8988T (cell line): ENCODE measurements around the gene ADAMTSL5.

ENCODE experiments used
- DNase-seq: peaks from one replicate; pipeline ENCODE4 v3.0.0; 2011

The ADAMTSL5 gene

GRCh38 chr19:1495051-1495798 is 17.6 kb downstream of the ADAMTSL5 start:
- no peak for DNase-seq

DNA sequence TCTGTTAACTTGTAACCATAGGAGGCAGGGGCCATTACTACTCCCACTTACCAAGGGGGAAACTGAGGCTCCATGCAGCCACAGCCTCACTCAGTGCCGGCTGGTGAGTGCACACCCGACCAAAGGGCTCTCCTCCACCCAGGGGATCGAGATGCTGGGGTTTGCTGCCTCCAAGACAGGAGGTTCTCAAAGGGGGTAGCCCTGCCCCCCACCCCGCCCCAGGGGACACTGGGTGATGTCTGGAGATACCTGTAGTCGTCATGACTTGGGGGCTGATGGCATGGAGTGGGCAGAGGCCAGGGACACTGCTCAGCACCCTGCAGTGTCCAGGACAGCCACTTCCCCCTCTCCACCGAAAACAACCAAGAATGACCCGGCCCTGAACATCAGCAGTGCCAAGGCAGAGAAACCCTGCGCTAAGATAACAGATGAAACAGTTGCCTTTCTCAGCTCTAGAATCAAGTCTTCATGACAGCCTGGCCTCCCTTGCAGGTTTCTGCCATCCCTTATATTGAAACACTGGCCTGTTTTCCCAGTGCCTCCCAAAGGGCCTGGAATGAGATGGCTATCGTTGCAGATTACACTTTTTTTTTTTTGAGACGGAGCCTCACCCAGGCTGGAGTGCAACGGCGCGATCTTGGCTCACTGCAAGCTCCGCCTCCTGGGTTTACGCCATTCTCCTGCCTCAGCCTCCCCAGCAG is 18.6 kb downstream of the ADAMTSL5 start:
- DNase-seq: no peak

- no peak for DNase-seq
Observed at GRCh38 chr19:1492474-1493006, 20.3 kb downstream of the ADAMTSL5 start.

- no peak for DNase-seq
Observed at GRCh38 chr19:1491849-1492170, 21.0 kb downstream of the ADAMTSL5 start.

DNA sequence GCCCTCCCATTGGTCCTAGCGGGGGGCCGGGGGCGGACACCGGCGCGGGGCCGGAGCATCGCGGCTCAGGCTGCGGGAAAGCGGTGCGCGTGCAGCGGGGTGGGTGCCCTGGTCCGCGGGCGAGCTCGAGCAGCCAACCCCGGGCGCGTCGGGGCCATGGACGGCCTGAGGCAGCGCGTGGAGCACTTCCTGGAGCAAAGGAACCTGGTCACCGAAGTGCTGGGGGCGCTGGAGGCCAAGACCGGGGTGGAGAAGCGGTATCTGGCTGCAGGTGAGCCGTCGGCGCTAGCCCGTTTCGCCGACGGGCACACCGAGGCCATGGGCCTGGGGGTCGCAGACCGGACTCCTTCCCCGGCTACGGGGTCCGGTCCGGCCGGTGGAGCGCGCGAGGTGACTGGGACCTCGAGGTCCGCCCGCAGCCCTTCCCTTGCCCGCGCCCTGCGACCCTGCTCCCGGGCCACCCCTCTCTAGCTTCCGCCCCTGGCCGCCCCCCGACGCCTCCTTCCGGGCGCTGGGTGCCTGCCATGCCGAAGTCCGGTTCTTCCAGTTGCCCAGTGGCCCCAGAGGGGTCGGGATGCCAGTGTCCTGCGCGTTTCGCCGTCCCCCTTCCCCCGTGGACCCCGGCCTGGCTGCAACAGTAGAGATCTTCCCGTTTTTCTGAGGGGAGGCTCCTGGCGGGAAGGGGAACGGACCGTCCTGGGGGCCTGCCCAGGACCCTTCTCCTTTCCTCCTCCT is 21.5 kb downstream of the ADAMTSL5 start, which contains the start of gene REEP6:
Gene REEP6, plus strand, starts transcription at position 68 of the 735 bp plus-strand sequence. Its CDS starts 89 bp downstream, at position 157.
- DNase-seq: no peak

- DNase-seq: peak; percentile 96
Observed at GRCh38 chr19:1490311-1491113, 22.3 kb downstream of the ADAMTSL5 start, which contains the start of gene PCSK4. PCSK4 (minus strand) TSS chr19:1490350; CDS start chr19:1490346, 4 bp downstream.

- no peak for DNase-seq
Observed at GRCh38 chr19:1489463-1490310, 23.1 kb downstream of the ADAMTSL5 start.

DNA sequence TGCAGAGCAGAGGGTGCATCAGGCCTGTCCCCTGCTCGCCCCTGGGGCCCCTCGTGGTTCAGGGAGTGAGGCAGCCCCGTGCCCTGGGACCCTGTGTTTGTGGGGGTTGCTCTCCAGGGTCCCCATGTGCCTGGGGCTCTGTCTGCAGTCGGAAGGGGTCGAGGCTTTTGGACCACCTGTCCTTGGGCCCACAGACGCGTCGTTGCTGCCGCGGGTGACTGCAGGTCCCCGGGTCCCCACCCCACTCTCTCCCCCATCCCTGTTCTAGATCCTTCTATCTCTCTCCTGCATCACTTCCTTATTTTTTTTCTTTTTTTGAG is 24.6 kb downstream of the ADAMTSL5 start:
- DNase-seq: no peak

- DNase-seq: no peak
Observed at GRCh38 chr19:1487576-1488281, 25.1 kb downstream of the ADAMTSL5 start.

DNA sequence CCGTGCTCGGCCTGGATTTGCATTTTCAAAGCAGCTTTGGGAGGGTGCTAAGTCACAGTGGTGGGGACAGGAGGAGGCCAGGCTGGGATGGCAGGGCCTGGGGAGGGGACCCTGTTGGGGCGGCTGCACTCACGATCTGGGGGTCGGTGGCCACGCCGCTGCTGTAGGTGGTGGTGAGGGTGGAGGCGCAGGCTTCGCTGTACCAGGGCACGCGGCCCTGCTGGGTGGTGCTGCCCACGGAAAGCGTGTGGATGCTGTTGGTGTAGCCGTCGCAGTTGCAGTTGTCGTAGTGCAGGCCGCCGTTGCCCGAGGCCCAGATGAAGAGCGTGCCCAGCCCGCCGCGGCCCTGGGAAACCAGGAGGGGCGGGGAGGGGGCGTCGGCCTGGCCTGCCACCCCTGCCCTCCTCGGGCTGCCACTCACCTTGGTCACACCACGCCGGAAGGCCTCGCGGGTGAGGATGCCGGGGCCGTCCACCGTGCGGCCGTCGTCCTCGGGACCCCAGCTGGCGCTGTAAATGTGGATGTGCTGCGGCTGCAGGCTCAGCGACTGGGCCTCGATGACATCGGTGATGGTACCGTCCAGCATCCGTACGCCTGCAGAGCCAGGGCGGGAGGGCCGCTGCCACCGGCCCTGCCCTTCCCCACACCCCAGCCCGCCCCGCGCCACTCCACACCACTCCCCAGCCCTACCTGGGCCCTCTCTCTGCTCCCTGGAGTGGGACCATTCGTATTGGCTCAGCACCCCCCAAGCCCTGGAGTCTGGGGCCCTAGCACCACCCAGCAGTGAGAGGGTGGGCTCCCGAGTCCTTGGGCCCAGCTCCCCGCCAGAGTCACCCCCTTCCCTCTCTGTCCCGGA is 25.9 kb downstream of the ADAMTSL5 start:
- DNase-seq: no peak

- no peak for DNase-seq
Observed at GRCh38 chr19:1483979-1484428, 28.8 kb downstream of the ADAMTSL5 start.

DNA sequence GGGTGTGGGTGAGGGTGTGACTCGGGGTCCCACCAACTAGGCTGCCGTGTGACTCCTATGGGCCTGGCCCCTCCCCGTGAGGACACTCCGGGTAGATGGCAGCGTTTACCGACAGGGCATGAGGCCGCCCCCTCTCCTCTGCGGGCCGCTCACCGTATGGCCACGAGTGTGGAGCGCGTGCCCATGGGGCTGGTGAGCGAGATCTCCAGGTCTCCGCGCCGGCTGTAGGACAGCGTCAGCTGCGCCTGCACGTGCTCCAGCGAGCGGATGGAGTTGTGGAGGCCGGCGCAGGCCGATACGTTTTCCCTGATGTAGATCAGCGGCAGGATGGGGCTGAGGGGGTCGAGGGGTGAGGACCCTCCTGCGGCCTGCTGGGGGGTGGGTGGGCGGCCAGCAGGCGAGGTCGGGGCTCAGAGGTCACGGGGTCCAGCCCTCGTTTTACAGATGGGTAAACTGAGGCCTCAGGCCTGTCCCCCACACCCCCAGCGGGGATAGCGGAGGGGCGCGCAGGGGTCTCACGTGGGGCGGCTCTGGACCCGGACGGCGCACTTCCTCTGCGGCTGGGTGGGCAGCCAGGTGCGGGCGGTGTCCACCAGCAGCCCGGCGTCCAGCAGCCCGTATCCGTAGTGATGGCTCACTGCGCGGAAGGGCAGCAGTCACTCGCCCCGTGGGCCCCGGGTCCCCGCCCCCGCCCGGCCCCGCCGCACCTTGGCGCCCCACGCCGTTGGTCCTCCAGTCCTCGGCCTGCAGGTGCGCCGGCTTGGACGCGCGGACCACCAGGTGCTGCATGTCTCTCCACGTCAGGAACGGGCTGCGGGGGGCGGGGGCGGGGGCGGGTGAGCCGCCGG is 29.5 kb downstream of the ADAMTSL5 start:
- no peak for DNase-seq

DNA sequence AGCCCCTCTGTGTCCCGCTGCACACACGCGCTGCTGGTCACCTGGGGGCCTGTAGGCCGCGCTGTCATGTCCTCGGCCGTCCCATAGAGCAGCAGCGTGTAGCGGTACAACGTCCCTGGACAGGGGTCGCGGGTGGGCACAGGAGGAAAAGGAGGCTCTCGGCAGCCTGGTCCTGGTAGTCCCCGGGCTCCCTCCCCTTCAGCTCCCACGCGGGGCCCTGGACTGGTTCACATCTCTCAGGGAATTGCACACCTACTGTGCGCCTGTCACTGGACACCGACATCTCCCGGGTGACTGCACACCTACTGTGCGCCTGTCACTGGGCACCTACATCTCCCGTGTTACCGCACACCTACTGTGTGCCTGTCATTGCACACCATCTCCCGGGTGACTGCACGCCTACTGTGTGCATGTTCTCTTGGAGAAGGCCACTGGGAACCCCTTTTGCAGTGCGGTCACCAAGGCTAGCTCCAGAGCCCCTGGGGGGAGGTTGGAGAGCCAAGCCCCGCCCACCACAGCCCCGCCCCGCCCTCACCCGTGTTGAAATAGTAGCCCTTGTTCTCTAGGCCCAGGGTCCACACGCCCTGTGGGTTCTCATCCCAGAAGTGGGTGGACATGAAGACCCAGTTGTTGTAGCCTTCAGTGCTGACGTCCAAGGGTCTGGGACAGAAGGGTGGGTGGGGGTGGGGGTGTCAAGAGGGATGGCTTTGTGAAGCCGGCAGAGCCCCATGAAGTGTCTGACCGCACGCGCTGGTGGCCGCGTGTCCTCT is 30.3 kb downstream of the ADAMTSL5 start:
- DNase-seq: no peak

- no peak for DNase-seq
Observed at GRCh38 chr19:1481893-1482360, 30.9 kb downstream of the ADAMTSL5 start.

GRCh38 chr19:1481224-1481892 is 31.5 kb downstream of the ADAMTSL5 start:
- DNase-seq: no peak

GRCh38 chr19:1478934-1479707 is 33.7 kb downstream of the ADAMTSL5 start, which contains the start of gene C19orf25:
C19orf25 (minus strand) TSS chr19:1479215; CDS start chr19:1478903, 312 bp downstream.
- peak; percentile 93 for DNase-seq
